Measurements from ENCODE around the gene MMADHC. TPM values are rescaled to one million over a fixed set of nuclear protein-coding genes. Genes with fewer than 3 reads are reported as not detected.
A peak's percentile ranks its signal among the peaks of the same experiment; 100 is the strongest.

MMADHC gene
- total and polyA plus RNA-seq, 9 donors: 67.0 to 81.0 (median 73.5) TPM

DNA sequence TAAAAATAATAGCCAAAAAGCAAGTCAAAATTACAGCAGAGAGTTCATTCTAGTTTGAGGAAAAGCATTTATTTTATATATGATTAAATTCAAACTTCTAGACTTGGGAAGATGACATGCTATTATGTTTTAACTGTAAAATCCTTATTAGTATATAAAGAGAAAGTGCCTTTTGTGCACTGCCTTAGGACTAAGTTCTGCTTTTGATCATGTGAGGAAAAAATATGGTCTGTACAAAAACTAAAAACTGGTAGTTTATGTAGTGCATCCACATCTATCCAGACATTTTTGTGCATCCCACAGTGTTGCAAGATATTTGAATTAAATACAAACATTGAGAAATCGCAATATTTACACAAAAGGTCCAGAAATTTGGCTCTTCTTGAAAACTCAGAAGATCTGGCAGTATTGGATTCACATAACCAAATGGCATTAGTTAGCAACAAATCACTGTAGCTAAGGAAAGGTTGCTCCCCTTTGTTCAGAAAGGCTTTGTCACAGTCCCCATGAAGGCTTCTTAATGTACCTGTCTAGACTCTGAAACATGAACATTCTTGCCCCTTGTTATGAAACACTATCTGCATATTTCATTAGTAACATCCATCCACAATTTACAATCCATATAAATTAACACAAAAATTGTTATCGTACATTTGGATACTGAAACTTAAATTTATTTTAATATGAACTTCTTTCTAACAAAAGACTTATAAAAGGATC, 2.2 kb downstream of the MMADHC start:
- TF ChIP-seq, protein P1, sequence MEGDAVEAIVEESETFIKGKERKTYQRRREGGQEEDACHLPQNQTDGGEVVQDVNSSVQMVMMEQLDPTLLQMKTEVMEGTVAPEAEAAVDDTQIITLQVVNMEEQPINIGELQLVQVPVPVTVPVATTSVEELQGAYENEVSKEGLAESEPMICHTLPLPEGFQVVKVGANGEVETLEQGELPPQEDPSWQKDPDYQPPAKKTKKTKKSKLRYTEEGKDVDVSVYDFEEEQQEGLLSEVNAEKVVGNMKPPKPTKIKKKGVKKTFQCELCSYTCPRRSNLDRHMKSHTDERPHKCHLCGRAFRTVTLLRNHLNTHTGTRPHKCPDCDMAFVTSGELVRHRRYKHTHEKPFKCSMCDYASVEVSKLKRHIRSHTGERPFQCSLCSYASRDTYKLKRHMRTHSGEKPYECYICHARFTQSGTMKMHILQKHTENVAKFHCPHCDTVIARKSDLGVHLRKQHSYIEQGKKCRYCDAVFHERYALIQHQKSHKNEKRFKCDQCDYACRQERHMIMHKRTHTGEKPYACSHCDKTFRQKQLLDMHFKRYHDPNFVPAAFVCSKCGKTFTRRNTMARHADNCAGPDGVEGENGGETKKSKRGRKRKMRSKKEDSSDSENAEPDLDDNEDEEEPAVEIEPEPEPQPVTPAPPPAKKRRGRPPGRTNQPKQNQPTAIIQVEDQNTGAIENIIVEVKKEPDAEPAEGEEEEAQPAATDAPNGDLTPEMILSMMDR (IDR thresholded peaks at IDR 0.05): no peak
- no peak for TF ChIP-seq POLR2A (IDR thresholded peaks at IDR 0.05)
- H3K4me1 ChIP-seq (ENCODE audit: insufficient read depth): peaks cover 7% of the 10 kb centered on the region
- DNase-seq: no peak
- peak overlapping the region; percentile 64 for H3K4me3 ChIP-seq
- no peaks in the 10 kb centered on the region for H3K9me3 ChIP-seq
- H3K27me3 ChIP-seq: no peaks in the 10 kb centered on the region
- 49 to 70% (median 58%) methylated on average over 2 of the region's 2 CpGs for WGBS, 3 donors
- intact Hi-C loops (cut with DNase I): loop anchor here in 1 of 4 donors (10.0 kb wide), 1 partner anchor 1829 kb away; no protein-coding TSS in a partner anchor
- H3K27ac ChIP-seq: no peak overlapping the region
- H3K36me3 ChIP-seq: no peaks in the 10 kb centered on the region

DNA sequence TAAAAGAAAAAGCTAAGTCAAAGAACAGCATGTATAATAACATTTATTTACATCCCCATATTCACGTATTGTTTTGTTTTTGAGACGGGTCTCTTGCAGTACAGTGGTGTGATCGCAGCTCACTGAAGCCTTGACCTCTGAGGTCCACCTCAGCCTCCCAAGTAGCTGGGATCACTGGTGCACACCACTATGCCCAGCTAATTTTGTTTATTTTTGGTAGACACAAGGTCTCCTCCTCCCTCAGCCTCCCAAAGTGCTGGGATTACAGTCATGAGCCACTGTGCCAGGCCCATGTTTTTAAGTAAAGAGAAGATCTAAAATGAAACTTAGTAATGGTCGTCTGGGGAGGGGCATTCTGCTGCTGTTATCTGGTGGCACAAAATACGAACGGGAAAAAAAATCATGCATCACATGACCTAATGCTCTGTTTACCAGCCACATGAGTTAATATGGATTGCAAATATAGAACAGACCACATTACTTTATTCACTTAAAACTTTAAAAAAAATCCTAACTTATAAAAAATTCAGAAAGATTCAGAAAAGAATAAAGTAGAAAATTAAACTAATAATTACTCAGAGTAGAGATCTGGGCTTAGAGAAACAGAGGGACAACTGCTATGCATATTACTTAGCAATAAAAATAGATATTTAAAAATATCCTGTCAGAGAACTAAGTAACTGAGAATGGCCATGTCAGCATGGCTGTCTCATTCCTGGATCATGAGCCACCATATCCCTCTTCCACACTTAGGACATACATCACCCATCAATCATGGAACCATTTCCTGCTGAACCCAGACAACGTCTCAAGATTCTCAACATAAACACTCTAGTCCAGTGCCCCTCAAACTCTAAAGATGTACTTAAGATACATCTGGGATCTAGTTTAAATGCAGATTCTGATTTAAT, 7.3 kb downstream of the MMADHC start:
- WGBS, 3 donors: 26 to 45% (median 31%) methylated on average over 7 of the region's 7 CpGs
- no peak for DNase-seq
- Histone ChIP-seq H3K4me1 (ENCODE audit: insufficient read depth) (peaks cover 4% of the 10 kb centered on the region), H3K9me3 (no peaks in the 10 kb centered on the region), H3K36me3 (no peaks in the 10 kb centered on the region), H3K27ac (no peak overlapping the region), H3K27me3 (no peaks in the 10 kb centered on the region), H3K4me3 (no peak overlapping the region)
- intact Hi-C loops (cut with DNase I): loop anchor here in 1 of 4 donors (10.0 kb wide), 1 partner anchor 1835 kb away; no protein-coding TSS in a partner anchor
- TF ChIP-seq POLR2A (IDR thresholded peaks at IDR 0.05) (no peak), EP300 (IDR thresholded peaks at IDR 0.05) (no peak)
- TF ChIP-seq, protein P1 (IDR thresholded peaks at IDR 0.05): no peak

DNA sequence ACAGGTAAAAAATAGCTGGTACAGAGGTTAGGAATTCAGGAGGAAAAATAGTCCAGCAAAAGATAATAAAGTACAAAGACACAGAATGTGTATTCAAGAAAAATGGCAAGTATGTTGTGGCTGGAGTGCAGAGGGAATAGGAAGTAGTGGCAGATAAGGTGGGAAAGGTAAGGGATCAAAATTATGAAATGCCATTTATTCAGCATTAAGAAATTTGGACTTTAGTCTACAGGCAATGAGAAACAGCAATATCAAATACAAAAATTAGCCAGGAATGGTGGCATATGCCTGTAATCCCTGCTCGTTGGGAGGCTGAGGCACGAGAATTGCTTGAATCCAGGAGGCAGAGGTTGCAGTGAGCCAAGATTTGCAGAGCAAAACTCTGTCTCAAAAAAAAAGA, 10.3 kb downstream of the MMADHC start:
- Histone ChIP-seq H3K4me1 (ENCODE audit: insufficient read depth) (peaks cover 1% of the 10 kb centered on the region), H3K27ac (no peak overlapping the region), H3K4me3 (no peak overlapping the region), H3K9me3 (no peaks in the 10 kb centered on the region), H3K27me3 (no peaks in the 10 kb centered on the region), H3K36me3 (no peaks in the 10 kb centered on the region)
- TF ChIP-seq, protein P1 (IDR thresholded peaks at IDR 0.05): no peak
- TF ChIP-seq POLR2A (IDR thresholded peaks at IDR 0.05) (no peak), EP300 (IDR thresholded peaks at IDR 0.05) (no peak)
- WGBS, 3 donors: 82 to 93% (median 82%) methylated on average over 2 of the region's 2 CpGs
- intact Hi-C loops (cut with DNase I): no loop called here
- no peak for DNase-seq

DNA sequence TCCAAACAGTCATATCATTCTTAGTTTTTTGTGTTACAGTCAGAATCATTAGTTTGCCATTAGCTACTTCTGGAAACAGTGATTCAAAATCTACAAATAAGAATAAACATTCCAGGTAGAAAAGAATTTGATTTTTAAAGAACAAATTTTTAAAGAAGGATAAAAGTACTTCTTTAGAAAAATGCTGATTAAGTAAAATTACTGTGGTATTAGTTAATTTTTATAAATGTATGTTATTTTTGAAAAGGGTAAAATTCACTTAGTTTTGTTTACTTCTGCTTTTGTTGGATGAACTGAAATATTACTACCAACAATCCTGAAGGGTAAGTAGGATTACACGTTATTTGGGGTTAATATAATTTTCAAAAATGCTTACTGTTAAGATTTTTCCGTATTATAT, 11.8 kb downstream of the MMADHC start:
- H3K9me3 ChIP-seq: no peaks in the 10 kb centered on the region
- DNase-seq: no peak
- H3K27me3 ChIP-seq: no peaks in the 10 kb centered on the region
- peaks cover 1% of the 10 kb centered on the region for H3K4me1 ChIP-seq (ENCODE audit: insufficient read depth)
- WGBS, 3 donors: 66 to 75% (median 74%) methylated on average over 2 of the region's 2 CpGs
- no peak overlapping the region for H3K27ac ChIP-seq
- TF ChIP-seq EP300 (IDR thresholded peaks at IDR 0.05) (no peak), POLR2A (IDR thresholded peaks at IDR 0.05) (no peak)
- TF ChIP-seq, protein P1 (IDR thresholded peaks at IDR 0.05): no peak
- intact Hi-C loops (cut with DNase I): no loop called here
- H3K36me3 ChIP-seq: no peaks in the 10 kb centered on the region
- H3K4me3 ChIP-seq: no peak overlapping the region
